Neural cell (in vitro differentiated cells): ENCODE measurements around the gene ILK. TPM values are rescaled to one million over a fixed set of nuclear protein-coding genes. Genes with fewer than 3 reads are reported as not detected.

Experiments used
- H2AFZ ChIP-seq: fragments of 200-600, 300-800 bp; sonication (generic), shearing (Covaris generic); 2 replicates; pipeline ENCODE4 v1.6.0; 2014; ENCODE audit warnings: low read depth, mild to moderate bottlenecking, antibody characterized with exemption, low read length, moderate library complexity
- H3F3A ChIP-seq: fragments of 200-600 bp; shearing (Covaris generic); 2 replicates; pipeline ENCODE4 v1.6.1; 2016; ENCODE audit warnings: mild to moderate bottlenecking, moderate library complexity, mixed read lengths, antibody characterized with exemption, low read length; ENCODE audit not compliant: insufficient read depth, poor library complexity, severe bottlenecking
- H3K27ac ChIP-seq: fragments of 200-600, 300-800 bp; sonication (generic), shearing (Covaris generic); 2 replicates; pipeline ENCODE4 v1.5.1; 2014; ENCODE audit warnings: mild to moderate bottlenecking, low read length, moderate library complexity
- H3K27me3 ChIP-seq: fragments of 300-800, 200-600 bp; sonication (generic), shearing (Covaris generic); 2 replicates; pipeline ENCODE4 v1.6.0; 2014; ENCODE audit warnings: mild to moderate bottlenecking, low read depth, low read length, moderate library complexity; ENCODE audit not compliant: insufficient read depth
- H3K36me3 ChIP-seq: fragments of 300-800, 200-600 bp; sonication (generic), shearing (Covaris generic); 2 replicates; pipeline ENCODE4 v1.5.1; 2014; ENCODE audit warnings: mild to moderate bottlenecking, antibody characterized with exemption, low read length, moderate library complexity; ENCODE audit not compliant: insufficient read depth
- H3K4me2 ChIP-seq: fragments of 300-800, 200-600 bp; sonication (generic), shearing (Covaris generic); 2 replicates; pipeline ENCODE4 v1.6.0; 2014; ENCODE audit warnings: mild to moderate bottlenecking, low read length
- H3K4me3 ChIP-seq: fragments of 300-800, 200-600 bp; sonication (generic), shearing (Covaris generic); 2 replicates; pipeline ENCODE4 v1.5.1; 2014; ENCODE audit warnings: mild to moderate bottlenecking, low read length, moderate library complexity
- H3K79me2 ChIP-seq: fragments of 200-600 bp; shearing (Covaris generic); replicated peaks from 2 replicates; pipeline ENCODE4 v1.6.0; 2014; ENCODE audit warnings: mild to moderate bottlenecking, low read length, moderate library complexity; ENCODE audit not compliant: insufficient read depth
- H3K9ac ChIP-seq: fragments of 300-800, 200-600 bp; sonication (generic), shearing (Covaris generic); 2 replicates; pipeline ENCODE4 v1.6.1; 2016; ENCODE audit warnings: mild to moderate bottlenecking, low read length, mixed read lengths
- H3K9me2 ChIP-seq: fragments of 200-600 bp; shearing (Covaris generic); 2 replicates; pipeline ENCODE4 v1.6.1; 2016; ENCODE audit warnings: mild to moderate bottlenecking, low read length, mixed read lengths; ENCODE audit not compliant: insufficient read depth
- H3K9me3 ChIP-seq: fragments of 200-600, 300-800 bp; sonication (generic), shearing (Covaris generic); 2 replicates; pipeline ENCODE4 v1.6.1; 2016; ENCODE audit warnings: mild to moderate bottlenecking, mixed run types, low read length, moderate library complexity, mixed read lengths
- H4K20me1 ChIP-seq: fragments of 200-600 bp; shearing (Covaris generic); 2 replicates; pipeline ENCODE4 v1.6.1; 2016; ENCODE audit warnings: mild to moderate bottlenecking, mixed run types; ENCODE audit not compliant: insufficient read depth
- CTCF ChIP-seq: fragments of 450-650 bp; IDR thresholded peaks from 2 replicates; pipeline ENCODE4 v1.5.1; 2014; ENCODE audit warnings: antibody characterized with exemption, mild to moderate bottlenecking, moderate library complexity; ENCODE audit not compliant: poor library complexity, severe bottlenecking
- EP300 ChIP-seq: fragments of 450-650 bp; conservative IDR thresholded peaks from 2 replicates; pipeline ENCODE4 v1.6.1; 2014; ENCODE audit warnings: antibody characterized with exemption, mild to moderate bottlenecking, moderate library complexity; ENCODE audit not compliant: poor library complexity, severe bottlenecking
- EZH2 ChIP-seq: fragments of 200-600, 300-800 bp; shearing (Covaris generic), sonication (generic); IDR thresholded peaks from 2 replicates; pipeline ENCODE4 v1.6.1; 2014; ENCODE audit warnings: antibody characterized with exemption, low read length, borderline replicate concordance, mild to moderate bottlenecking; ENCODE audit not compliant: insufficient read depth, poor library complexity, severe bottlenecking
- MXI1 ChIP-seq: fragments of 450-650 bp; conservative IDR thresholded peaks from 2 replicates; pipeline ENCODE4 v1.6.1; 2014; ENCODE audit warnings: antibody characterized with exemption, mild to moderate bottlenecking; ENCODE audit not compliant: poor library complexity, severe bottlenecking
- POLR2AphosphoS5 ChIP-seq: IDR thresholded peaks from 2 replicates; pipeline ENCODE4 v1.6.1; 2012
- RAD21 ChIP-seq: fragments of 450-650 bp; conservative IDR thresholded peaks from 2 replicates; pipeline ENCODE4 v1.6.1; 2014; ENCODE audit warnings: antibody characterized with exemption, mild to moderate bottlenecking, moderate library complexity
- REST ChIP-seq: IDR thresholded peaks from 2 replicates; pipeline ENCODE4 v1.6.1; 2012; ENCODE audit warnings: borderline replicate concordance
- SMC3 ChIP-seq: fragments of 450-650 bp; conservative IDR thresholded peaks from 2 replicates; pipeline ENCODE4 v1.6.1; 2014; ENCODE audit warnings: antibody characterized with exemption, mild to moderate bottlenecking, moderate library complexity; ENCODE audit not compliant: poor library complexity
- TAF1 ChIP-seq: IDR thresholded peaks from 2 replicates; pipeline ENCODE4 v1.6.1; 2012; ENCODE audit warnings: low read depth
- polyA plus RNA-seq: library from polyadenylated mRNA; depleted of rRNA; stranded (reverse); fragments of >200 nt; gene quantifications from 2 replicates; pipeline ENCODE4 v1.2.3, GENCODE V29; 2014

ILK gene
- polyA plus RNA-seq, 1 donor from 2014 or later, result 68.8 TPM

- no peak overlapping the region for H2AFZ ChIP-seq
- no peaks in the 10 kb centered on the region for H3K9me3 ChIP-seq
- no peaks in the 10 kb centered on the region for H3K36me3 ChIP-seq
- no peak overlapping the region for H3K4me2 ChIP-seq
- no peak overlapping the region for H3K4me3 ChIP-seq
- no peak overlapping the region for H3K9ac ChIP-seq
- H3K79me2 ChIP-seq, result no peaks in the 10 kb centered on the region
- no peaks in the 10 kb centered on the region for H3K9me2 ChIP-seq
- no peaks in the 10 kb centered on the region for H3F3A ChIP-seq
- no peaks in the 10 kb centered on the region for H4K20me1 ChIP-seq
- TF ChIP-seq REST (no peak), POLR2AphosphoS5 (no peak), TAF1 (no peak), EP300 (no peak), SMC3 (no peak), EZH2 (no peak), MXI1 (no peak), RAD21 (no peak), CTCF (no peak)
- no peak overlapping the region for H3K27ac ChIP-seq
- H3K27me3 ChIP-seq, result no peaks in the 10 kb centered on the region
Measured at GRCh38 chr11:6565988-6566703, 37.4 kb upstream of the ILK start.

GRCh38 chr11:6566704-6567370, 36.7 kb upstream of the ILK start:
- TF ChIP-seq REST (no peak), EZH2 (no peak), RAD21 (no peak), EP300 (no peak), CTCF (no peak), MXI1 (no peak), POLR2AphosphoS5 (no peak), SMC3 (no peak), TAF1 (no peak)
- Histone ChIP-seq H3K36me3 (no peaks in the 10 kb centered on the region), H3K79me2 (no peaks in the 10 kb centered on the region), H3K9me3 (no peaks in the 10 kb centered on the region), H3K9me2 (no peaks in the 10 kb centered on the region), H3K27ac (no peak overlapping the region), H3K4me2 (no peak overlapping the region), H4K20me1 (no peaks in the 10 kb centered on the region), H2AFZ (no peak overlapping the region), H3K9ac (no peak overlapping the region), H3F3A (no peaks in the 10 kb centered on the region), H3K27me3 (no peaks in the 10 kb centered on the region), H3K4me3 (no peak overlapping the region)
